HepG2 (cell line): ENCODE data around the gene SDR42E2. TPM values are rescaled to one million over a fixed set of nuclear protein-coding genes. Genes with fewer than 3 reads are reported as not detected.

Experiments
- ATAC-seq: fragments of 200-7000 bp; cut with Tn5 transposase; 3 replicates; pipeline ENCODE4 v1.9.1; 2020; ENCODE audit warnings: mild to moderate bottlenecking, moderate library complexity
- BruUV-seq: library from RNA; stranded (reverse); fragments of 400-500 nt; replicated peaks from 2 replicates; lab custom pipeline; 2021; lab: Mats Ljungman, UMichigan
- CTCF ChIA-PET: fragments of 300-600 bp; formaldehyde crosslinking; extraction: SDS; loops from one replicate; lab custom pipeline; 2021; ENCODE audit warnings: low total read pairs, inconsistent platforms, low intra/inter-chr PET ratio; lab: Yijun Ruan, JAX
- POLR2A ChIA-PET: fragments of 350-600 bp; sonication (Branson Sonifier 250); formaldehyde crosslinking; loops from one replicate; lab custom pipeline; 2020; ENCODE audit warnings: antibody characterized with exemption, inconsistent platforms; lab: Yijun Ruan, JAX
- DNase-seq: peaks from one replicate; pipeline ENCODE4 v3.0.0-alpha.2; 2015; ENCODE audit warnings: low spot score
- FAIRE-seq: peaks from 3 replicates; lab custom pipeline; 2011; peaks lifted over from hg19 to GRCh38; lab: Jason Lieb, UNC
- H2AFZ ChIP-seq: one replicate; pipeline ENCODE4 v1.6.1; 2011; ENCODE audit warnings: low read length, inconsistent platforms
- H3K27ac ChIP-seq: fragments of 300-600 bp; 3 replicates; pipeline ENCODE4 v1.8.0; 2011; ENCODE audit warnings: mixed run types, mild to moderate bottlenecking, mixed read lengths, low read length, inconsistent platforms; ENCODE audit not compliant: insufficient read depth; ENCODE audit errors: extremely low read length
- H3K27me3 ChIP-seq, 2 experiments: fragments of 200-600 bp in 1 of 2; 2 replicates in 1 of 2; 3 replicates in 1 of 2; pipeline versions ENCODE4 v1.6.0 to v1.8.0; 2011; ENCODE audit warnings: low read length in 2 of 2, mild to moderate bottlenecking in 2 of 2, moderate library complexity in 2 of 2, inconsistent platforms in 1 of 2; ENCODE audit not compliant: insufficient read depth in 2 of 2, control insufficient read depth in 1 of 2
- H3K36me3 ChIP-seq, 2 experiments: fragments of 200-600 bp in 1 of 2; replicated peaks in 1 of 2; 2 replicates in 1 of 2; 3 replicates in 1 of 2; pipeline versions ENCODE4 v1.5.1 to v1.8.0; 2011; ENCODE audit warnings: low read length in 2 of 2, inconsistent platforms in 1 of 2; ENCODE audit not compliant: insufficient read depth in 2 of 2, control insufficient read depth in 1 of 2
- H3K4me1 ChIP-seq: 2 replicates; pipeline ENCODE4 v1.5.1; 2012; ENCODE audit warnings: low read length, inconsistent platforms; ENCODE audit not compliant: insufficient read depth
- H3K4me2 ChIP-seq: 2 replicates; pipeline ENCODE4 v1.6.0; 2011; ENCODE audit warnings: low read depth, low read length, inconsistent platforms
- H3K4me3 ChIP-seq, 3 experiments: fragments of 200-600 bp in 1 of 3; sonication (generic), shearing (Covaris generic) in 1 of 3; replicated peaks in 1 of 3; 2 replicates each; pipeline ENCODE4 v1.5.1; 2011 to 2016; ENCODE audit warnings: low read length in 3 of 3, inconsistent platforms in 2 of 3, low read depth in 2 of 3, mild to moderate bottlenecking in 2 of 3, control low read depth in 1 of 3, mixed read lengths in 1 of 3; ENCODE audit not compliant: insufficient read depth in 1 of 3
- H3K79me2 ChIP-seq: one replicate; pipeline ENCODE4 v1.6.1; 2011; ENCODE audit warnings: low read length, inconsistent platforms; ENCODE audit not compliant: insufficient read depth
- H3K9ac ChIP-seq: 2 replicates; pipeline ENCODE4 v1.6.0; 2011; ENCODE audit warnings: mild to moderate bottlenecking, low read depth, low read length, inconsistent platforms; ENCODE audit not compliant: insufficient read depth
- H3K9me3 ChIP-seq: 2 replicates; pipeline ENCODE4 v1.5.1; 2012; ENCODE audit warnings: mild to moderate bottlenecking, low read length
- H4K20me1 ChIP-seq: 2 replicates; pipeline ENCODE4 v1.6.0; 2011; ENCODE audit warnings: inconsistent platforms, mild to moderate bottlenecking, low read length, moderate library complexity; ENCODE audit not compliant: insufficient read depth
- BCLAF1 ChIP-seq: fragments of 450-650 bp; IDR thresholded peaks from 2 replicates; pipeline ENCODE4 v1.6.1; 2017; ENCODE audit warnings: mild to moderate bottlenecking
- FOXO1 ChIP-seq: sonication (generic); formaldehyde crosslinking; IDR thresholded peaks from 2 replicates; pipeline ENCODE4 v1.4.0; 2020; ENCODE audit warnings: missing genetic modification reagents
- JDP2 ChIP-seq: sonication (generic); formaldehyde crosslinking; IDR thresholded peaks from 2 replicates; pipeline ENCODE4 v1.8.1; 2022; ENCODE audit warnings: missing genetic modification reagents, borderline replicate concordance
- KAT2B ChIP-seq: fragments of 150-350 bp; IDR thresholded peaks from 2 replicates; pipeline ENCODE4 v1.6.1; 2014; ENCODE audit warnings: low read depth, low read length, borderline replicate concordance
- NFIC ChIP-seq: IDR thresholded peaks from 2 replicates; pipeline ENCODE4 v1.6.1; 2012; ENCODE audit warnings: mild to moderate bottlenecking, low read length, inconsistent platforms
- NRL ChIP-seq: sonication (generic); formaldehyde crosslinking; IDR thresholded peaks from 2 replicates; pipeline ENCODE4 v1.5.0; 2020; ENCODE audit warnings: missing genetic modification reagents, mild to moderate bottlenecking, moderate library complexity, borderline replicate concordance
- RFXAP ChIP-seq: sonication (generic); formaldehyde crosslinking; IDR thresholded peaks from 2 replicates; pipeline ENCODE4 v1.4.0; 2020; ENCODE audit warnings: missing genetic modification reagents, borderline replicate concordance
- SAFB2 ChIP-seq: sonication (generic); formaldehyde crosslinking; IDR thresholded peaks from 2 replicates; pipeline ENCODE4 v1.5.1; 2020; ENCODE audit warnings: missing genetic modification reagents, low read depth, mild to moderate bottlenecking, borderline replicate concordance
- TEAD3 ChIP-seq: optimal IDR thresholded peaks from 2 replicates; pipeline ENCODE3; 2016; ENCODE audit warnings: borderline replicate concordance
- TRIM24 ChIP-seq: sonication (generic); formaldehyde crosslinking; IDR thresholded peaks from 2 replicates; pipeline ENCODE4 v1.8.0; 2022; ENCODE audit warnings: mild to moderate bottlenecking, missing genetic modification reagents
- ZFP36 ChIP-seq: fragments of 150-350 bp; IDR thresholded peaks from 2 replicates; pipeline ENCODE4 v1.6.1; 2018; ENCODE audit warnings: borderline replicate concordance, low read length, low read depth; ENCODE audit not compliant: partially characterized antibody
- ZMYM3 ChIP-seq: sonication (generic); formaldehyde crosslinking; IDR thresholded peaks from 2 replicates; pipeline ENCODE4 v1.5.1; 2020; ENCODE audit warnings: mild to moderate bottlenecking, missing genetic modification reagents
- ZNF274 ChIP-seq: sonication (generic); formaldehyde crosslinking; IDR thresholded peaks from 2 replicates; pipeline ENCODE4 v1.5.1; 2020; ENCODE audit warnings: mild to moderate bottlenecking, missing genetic modification reagents
- ZNF687 ChIP-seq: sonication (generic); formaldehyde crosslinking; IDR thresholded peaks from 2 replicates; pipeline ENCODE4 v1.5.1; 2020; ENCODE audit warnings: mild to moderate bottlenecking, missing genetic modification reagents, moderate library complexity
- ZNF772 ChIP-seq: sonication (generic); formaldehyde crosslinking; IDR thresholded peaks from 2 replicates; pipeline ENCODE4 v1.5.0; 2020; ENCODE audit warnings: mild to moderate bottlenecking, missing genetic modification reagents
- WGBS: methylation state at CpG from one replicate; pipeline ENCODE4 v1.1.6; 2017; ENCODE audit warnings: low lambda C conversion rate; 5-methylcytosine and 5-hydroxymethylcytosine counted together
- in situ Hi-C: cut with HindIII; loops from 2 replicates; pipeline ENCODE4 v1.10.0; 2017; ENCODE audit warnings: low pct_unique_long_range_greater_than_20kb; ENCODE audit not compliant: extremely low pct_ligation_motif_present
- intact Hi-C: fragments of 100-400 bp; cut with micrococcal nuclease; formaldehyde crosslinking; loops from one replicate; pipeline ENCODE4 v1.10.0; 2022; ENCODE audit not compliant: unreplicated experiment
- polyA plus RNA-seq, 8 experiments: library from polyadenylated mRNA; depleted of rRNA in 3 of 8; stranded (reverse) in 7 of 8; unstranded in 1 of 8; fragments of >200 nt; fragmentation: Illumina TruSeq in 4 of 8; extraction: Trizol in 4 of 8; gene quantifications; 2 replicates each; pipeline versions ENCODE4 v1.2.1 to v1.2.3, GENCODE V29; 2011 to 2016; ENCODE audit warnings: low read depth in 4 of 8, missing spikeins in 1 of 8, mixed read lengths in 1 of 8; ENCODE audit not compliant: insufficient read depth in 1 of 8
- total RNA-seq, 5 experiments: library from RNA; depleted of rRNA; stranded (reverse); fragments of >200 nt; fragmentation: Illumina TruSeq; extraction: Trizol; gene quantifications; 2 replicates each; pipeline ENCODE4 v1.2.3, GENCODE V29; 2016; ENCODE audit warnings: low read depth in 1 of 5

SDR42E2 gene
- total and polyA plus RNA-seq, 2 of the 13 experiments (the other 11 are each of a cell fraction or from before 2014, with no cell fraction given): 0.05 to 0.11 TPM

GRCh38 chr16:22177968-22178930 is 15.9 kb downstream of the SDR42E2 start:
- H3K36me3 ChIP-seq: no peaks in the 10 kb centered on the region
- no peak overlapping the region for H3K27ac ChIP-seq
- H3K4me2 ChIP-seq: peak overlapping the region; percentile 38; the same call in 1 of the 2 replicates
- ATAC-seq (peak; percentile 60), DNase-seq (no peak), FAIRE-seq (no peak)
- intact Hi-C loops: no loop called here
- peak overlapping the region in 1 of 3 experiments; percentile 9; a peak in 1 of 6 replicates for H3K4me3 ChIP-seq
- H2AFZ ChIP-seq: no peak overlapping the region
- WGBS: 11% methylated on average over 18 of the region's 18 CpGs
- no TSS peak for BruUV-seq
- peaks cover 12% of the 10 kb centered on the region; the same call in 1 of the 2 replicates for H3K4me1 ChIP-seq
- H3K27me3 ChIP-seq: peaks cover 2 to 13% of the 10 kb centered on the region in 2 experiments; a peak in 3 of 5 replicates
- no peak overlapping the region for H3K9ac ChIP-seq
- H3K79me2 ChIP-seq: no peaks in the 10 kb centered on the region
- in situ Hi-C loops: no loop called here
- POLR2A ChIA-PET: no interaction called here
- no peaks in the 10 kb centered on the region for H3K9me3 ChIP-seq
- H4K20me1 ChIP-seq: no peaks in the 10 kb centered on the region
- CTCF ChIA-PET: no interaction called here
- TF ChIP-seq TEAD3 (CRISPR knock-in tag) (no peak), ZNF772 (CRISPR knock-in tag) (no peak), TRIM24 (CRISPR knock-in tag) (no peak), RFXAP (CRISPR knock-in tag) (no peak), SAFB2 (CRISPR knock-in tag) (no peak), ZMYM3 (CRISPR knock-in tag) (peak; percentile 49; the same call in 1 of the 2 replicates), JDP2 (no peak), KAT2B (no peak), ZNF687 (CRISPR knock-in tag) (peak; percentile 35), NFIC (no peak), FOXO1 (CRISPR knock-in tag) (no peak), ZNF274 (CRISPR knock-in tag) (peak; percentile 73; the same call in 1 of the 2 replicates), BCLAF1 (no peak), NRL (peak; percentile 62; the same call in 1 of the 2 replicates), ZFP36 (peak; percentile 96)
